Tibial nerve (tissue), 4 donors: ENCODE results near the gene METTL24. TPM values are rescaled to one million over a fixed set of nuclear protein-coding genes. Genes with fewer than 3 reads are reported as not detected.

ENCODE experiments used
- DNase-seq, 2 donors: peaks; one replicate each; pipeline ENCODE4 v3.0.0-alpha.2; 2019; ENCODE audit warnings: low spot score in 2 of 2
- H3K27ac ChIP-seq, 4 donors: fragments of 200-600 bp; sonication (generic) in 3 of 4; one replicate each; pipeline ENCODE4 v1.5.1; 2017 to 2019; ENCODE audit warnings: mild to moderate bottlenecking in 1 of 4
- H3K27me3 ChIP-seq, 2 donors: fragments of 200-600 bp; sonication (generic) in 1 of 2; one replicate each; pipeline versions ENCODE4 v1.5.1 to v1.6.0; 2017 to 2019
- H3K36me3 ChIP-seq, 3 donors: fragments of 200-600 bp; sonication (generic); one replicate each; pipeline ENCODE4 v1.5.1; 2018 to 2019
- H3K4me1 ChIP-seq, 4 donors: fragments of 200-600 bp; sonication (generic) in 3 of 4; one replicate each; pipeline ENCODE4 v1.5.1; 2017 to 2019
- H3K4me3 ChIP-seq, 4 donors: fragments of 200-600 bp; sonication (generic) in 3 of 4; one replicate each; pipeline ENCODE4 v1.5.1; 2017 to 2019; ENCODE audit warnings: mild to moderate bottlenecking in 1 of 4, moderate library complexity in 1 of 4
- H3K9me3 ChIP-seq, 4 donors: fragments of 200-600 bp; sonication (generic) in 3 of 4; one replicate each; pipeline ENCODE4 v1.5.1; 2017 to 2019
- CTCF ChIP-seq, 5 experiments: fragments of 200-600 bp in 3 of 5; fragments of 450-650 bp in 2 of 5; sonication (generic) in 3 of 5; IDR thresholded peaks; one replicate each; pipeline ENCODE4 v1.5.1; 2016 to 2019; ENCODE audit warnings: antibody characterized with exemption in 5 of 5, mild to moderate bottlenecking in 3 of 5, moderate library complexity in 2 of 5
- EP300 ChIP-seq, 2 donors: sonication (generic); formaldehyde crosslinking; IDR thresholded peaks; one replicate each; pipeline ENCODE4 v1.6.1; 2017; ENCODE audit warnings: antibody characterized with exemption in 2 of 2, mild to moderate bottlenecking in 1 of 2
- POLR2A ChIP-seq, 2 donors: fragments of 450-650 bp; IDR thresholded peaks; one replicate each; pipeline ENCODE4 v1.6.1; 2017; ENCODE audit warnings: antibody characterized with exemption in 2 of 2, mild to moderate bottlenecking in 2 of 2, moderate library complexity in 2 of 2
- WGBS, 2 donors: methylation state at CpG; one replicate each; pipeline ENCODE4 v1.1.5; 2018; 5-methylcytosine and 5-hydroxymethylcytosine counted together
- total RNA-seq, 4 donors: library from RNA; depleted of rRNA; stranded (reverse); fragments of >200 nt; gene quantifications; one replicate each; pipeline ENCODE4 v1.1.0, GENCODE V29; 2016

METTL24 gene
- total RNA-seq, 4 donors from 2014 or later = 0.63 to 2.4 (median 0.93) TPM

DNA sequence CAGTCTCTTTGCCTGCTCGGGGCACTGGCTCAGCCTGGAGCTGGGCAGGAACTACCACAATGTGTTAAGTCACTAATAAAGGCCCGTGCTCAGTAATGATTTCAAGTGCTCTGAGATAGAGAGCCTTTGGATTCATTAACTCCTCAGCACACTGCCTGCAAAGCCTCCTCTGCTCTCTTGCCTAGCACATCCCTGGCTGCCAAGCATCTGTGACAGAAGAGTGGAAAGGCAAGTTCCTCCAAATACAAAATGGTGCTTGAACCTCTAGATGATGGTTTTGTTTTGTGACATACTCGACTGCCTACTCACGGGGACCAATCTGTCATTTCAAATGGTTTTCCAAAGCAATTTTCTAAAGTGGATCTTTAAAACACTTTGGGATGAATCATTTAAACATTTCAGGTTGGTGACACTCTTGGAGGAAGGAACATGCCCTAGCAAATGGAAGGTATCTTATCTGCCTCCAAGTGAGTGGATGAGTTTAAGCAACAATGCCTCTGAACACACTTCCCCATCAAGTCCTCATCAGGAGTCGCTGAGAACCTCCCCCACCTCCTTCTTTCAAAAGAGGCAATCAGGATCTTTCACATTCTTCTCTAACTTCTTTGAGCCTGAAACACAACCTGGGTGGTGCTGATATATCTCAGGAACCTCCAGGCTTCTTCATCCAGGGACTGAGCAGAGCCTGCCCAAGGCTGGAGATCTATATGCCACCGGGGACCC lies 35.8 kb downstream of the METTL24 start:
- Histone ChIP-seq H3K4me3 (no peak overlapping the region), H3K4me1 (peaks cover 0 to 19% (median 0%) of the 10 kb centered on the region in 4 donors), H3K9me3 (no peaks in the 10 kb centered on the region), H3K27me3 (no peaks in the 10 kb centered on the region), H3K36me3 (no peaks in the 10 kb centered on the region), H3K27ac (no peak overlapping the region)
- no peak for DNase-seq
- WGBS, 2 donors = 59 to 66% methylated on average over 6 of the region's 6 CpGs
- no peak for TF ChIP-seq CTCF (IDR thresholded peaks at IDR 0.05)
- TF ChIP-seq EP300 (IDR thresholded peaks at IDR 0.05) = no peak
- no peak for TF ChIP-seq POLR2A (IDR thresholded peaks at IDR 0.05)

DNA sequence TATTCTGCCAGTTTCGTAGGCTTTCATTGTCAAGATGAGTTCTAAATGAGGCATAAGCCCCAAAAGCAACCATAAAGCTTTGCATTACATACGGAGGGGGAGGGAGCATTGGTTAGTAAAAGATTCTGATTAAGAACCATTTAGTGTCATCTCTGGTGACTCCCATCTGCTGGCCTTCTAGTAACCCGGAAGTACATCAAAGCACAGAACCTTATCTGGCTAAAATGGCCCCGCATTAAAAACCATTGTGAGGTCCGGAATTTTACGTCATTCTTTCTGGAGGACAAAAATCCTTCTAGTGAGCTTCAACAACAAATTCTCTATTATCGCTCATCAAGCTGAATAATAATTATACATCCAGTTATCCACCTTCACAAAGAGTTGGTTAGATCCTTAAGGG lies 37.8 kb downstream of the METTL24 start:
- Histone ChIP-seq H3K4me1 (peaks cover 0 to 15% (median 0%) of the 10 kb centered on the region in 4 donors), H3K27ac (no peak overlapping the region), H3K9me3 (no peaks in the 10 kb centered on the region), H3K27me3 (no peaks in the 10 kb centered on the region), H3K36me3 (no peaks in the 10 kb centered on the region), H3K4me3 (no peak overlapping the region)
- no peak for TF ChIP-seq POLR2A (IDR thresholded peaks at IDR 0.05)
- TF ChIP-seq CTCF (IDR thresholded peaks at IDR 0.05) = no peak
- no peak for TF ChIP-seq EP300 (IDR thresholded peaks at IDR 0.05)
- DNase-seq = no peak
- WGBS, 2 donors = 94 to 98% methylated on average over 7 of the region's 7 CpGs

DNA sequence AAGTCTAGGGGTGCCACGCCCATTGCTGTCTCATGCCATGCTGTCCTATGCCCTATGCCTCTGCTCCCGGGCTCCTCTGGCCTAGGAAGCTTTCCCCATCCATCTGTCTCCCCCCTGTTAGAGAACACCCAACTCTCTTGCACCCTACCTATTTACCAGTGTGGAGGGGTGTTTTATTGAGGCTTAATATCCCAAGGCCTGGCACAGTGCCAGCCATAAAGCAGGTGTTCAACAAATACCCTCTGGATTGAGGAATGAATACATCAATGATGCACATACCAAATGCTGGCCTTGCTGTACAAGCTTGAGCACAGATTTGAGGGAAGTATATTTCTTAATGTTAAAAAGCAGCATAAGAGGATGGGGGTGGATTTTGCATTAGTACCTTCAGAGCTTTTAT lies 38.3 kb downstream of the METTL24 start:
- no peaks in the 10 kb centered on the region for H3K27me3 ChIP-seq
- no peak for DNase-seq
- no peak overlapping the region for H3K4me3 ChIP-seq
- WGBS, 2 donors = 92% methylated on average over 2 of the region's 2 CpGs
- no peaks in the 10 kb centered on the region for H3K9me3 ChIP-seq
- TF ChIP-seq POLR2A (IDR thresholded peaks at IDR 0.05) (no peak), EP300 (IDR thresholded peaks at IDR 0.05) (no peak), CTCF (IDR thresholded peaks at IDR 0.05) (no peak)
- H3K36me3 ChIP-seq = no peaks in the 10 kb centered on the region
- H3K27ac ChIP-seq = no peak overlapping the region
- peaks cover 0 to 11% (median 0%) of the 10 kb centered on the region in 4 donors for H3K4me1 ChIP-seq

- 60 to 91% methylated on average over 3 of the region's 3 CpGs for WGBS, 2 donors
- H3K9me3 ChIP-seq = no peaks in the 10 kb centered on the region
- H3K4me3 ChIP-seq = no peak overlapping the region
- no peaks in the 10 kb centered on the region for H3K27me3 ChIP-seq
- no peak overlapping the region for H3K27ac ChIP-seq
- no peaks in the 10 kb centered on the region for H3K36me3 ChIP-seq
- peaks cover 0 to 7% (median 0%) of the 10 kb centered on the region in 4 donors for H3K4me1 ChIP-seq
- DNase-seq = no peak
- no peak for TF ChIP-seq EP300 (IDR thresholded peaks at IDR 0.05)
- no peak for TF ChIP-seq POLR2A (IDR thresholded peaks at IDR 0.05)
- no peak for TF ChIP-seq CTCF (IDR thresholded peaks at IDR 0.05)
Measured at GRCh38 chr6:110319381-110319780, 38.8 kb downstream of the METTL24 start.

DNA sequence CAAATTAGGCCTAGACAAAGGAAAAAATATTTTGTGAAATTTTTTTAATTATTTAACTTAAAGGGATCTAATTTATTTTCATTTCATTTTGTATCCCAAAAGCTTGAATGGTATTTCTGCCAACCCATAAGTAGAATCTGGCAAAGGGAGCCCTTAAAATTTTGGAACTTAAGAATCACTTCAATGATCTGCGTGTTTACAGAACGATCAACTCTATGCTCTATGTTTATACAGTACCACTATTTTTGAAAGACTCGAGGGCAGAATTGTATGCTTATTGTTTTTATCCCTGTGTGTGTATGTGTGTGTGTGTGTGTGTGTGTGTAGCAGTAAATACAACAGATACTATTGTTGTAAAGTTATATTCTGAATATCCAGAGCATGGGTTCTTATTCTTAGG lies 39.2 kb downstream of the METTL24 start:
- TF ChIP-seq POLR2A (IDR thresholded peaks at IDR 0.05) = no peak
- no peak for TF ChIP-seq CTCF (IDR thresholded peaks at IDR 0.05)
- TF ChIP-seq EP300 (IDR thresholded peaks at IDR 0.05) = no peak
- WGBS, 2 donors = 49 to 53% methylated on average over 3 of the region's 3 CpGs
- no peaks in the 10 kb centered on the region for H3K27me3 ChIP-seq
- H3K4me3 ChIP-seq = no peak overlapping the region
- no peaks in the 10 kb centered on the region for H3K36me3 ChIP-seq
- peaks cover 0 to 3% (median 0%) of the 10 kb centered on the region in 4 donors for H3K4me1 ChIP-seq
- no peaks in the 10 kb centered on the region for H3K9me3 ChIP-seq
- no peak overlapping the region for H3K27ac ChIP-seq
- no peak for DNase-seq
